Hepatocyte (in vitro differentiated cells): ENCODE data around the gene TLR8.

Experiments used
- CTCF ChIP-seq: fragments of 200-600 bp; sonication (generic); IDR thresholded peaks from 2 replicates; pipeline ENCODE4 v1.5.1; 2016; ENCODE audit warnings: antibody characterized with exemption, mild to moderate bottlenecking; ENCODE audit not compliant: poor library complexity
- EZH2phosphoT487 ChIP-seq: fragments of 200-600 bp; sonication (generic); IDR thresholded peaks from one replicate; pipeline ENCODE4 v1.6.1; 2018; ENCODE audit warnings: antibody characterized with exemption, mild to moderate bottlenecking, low read depth, moderate library complexity; ENCODE audit not compliant: unreplicated experiment, severe bottlenecking

GRCh38 chrX:12953420-12953819 is 47.0 kb downstream of the TLR8 start:
- TF ChIP-seq CTCF (no peak), EZH2phosphoT487 (no peak)
